H1 (cell line): ENCODE measurements around the gene VAV2. TPM values are rescaled to one million over a fixed set of nuclear protein-coding genes. Genes with fewer than 3 reads are reported as not detected.

Source experiments
- CTCF ChIA-PET: fragments of 300-600 bp; sonication (Branson Sonifier 250); formaldehyde crosslinking; loops from one replicate; lab custom pipeline; 2021; ENCODE audit not compliant: partially characterized antibody; lab: Charles Lee
- POLR2A ChIA-PET: fragments of 300-600 bp; sonication (Branson Sonifier 250); formaldehyde crosslinking; loops from one replicate; lab custom pipeline; 2021; ENCODE audit warnings: inconsistent platforms; ENCODE audit not compliant: partially characterized antibody; lab: Charles Lee
- DNase-seq, 2 experiments: peaks; one replicate each; pipeline versions ENCODE4 v3.0.0 to v3.0.0-alpha.2; 2010 to 2022; ENCODE audit warnings: low spot score in 2 of 2, low read depth in 1 of 2, mixed read lengths in 1 of 2
- FAIRE-seq: peaks from 2 replicates; lab custom pipeline; 2011; peaks lifted over from hg19 to GRCh38; lab: Jason Lieb, UNC
- H2AFZ ChIP-seq: 2 replicates; pipeline ENCODE4 v1.8.1; 2012; ENCODE audit warnings: low read length, inconsistent platforms
- H2AK5ac ChIP-seq: 2 replicates; pipeline ENCODE4 v1.6.1; 2013; ENCODE audit warnings: low read depth, low read length
- H2BK120ac ChIP-seq: replicated peaks from 2 replicates; pipeline ENCODE3; 2013; ENCODE audit warnings: low read depth, low read length, inconsistent platforms
- H2BK12ac ChIP-seq: 2 replicates; pipeline ENCODE4 v1.6.1; 2013; ENCODE audit warnings: low read depth, low read length
- H2BK15ac ChIP-seq: 2 replicates; pipeline ENCODE4 v1.6.1; 2013; ENCODE audit warnings: low read length
- H2BK20ac ChIP-seq: 2 replicates; pipeline ENCODE4 v1.6.1; 2013; ENCODE audit warnings: low read length
- H2BK5ac ChIP-seq: 2 replicates; pipeline ENCODE4 v1.6.1; 2013; ENCODE audit warnings: low read depth, low read length
- H3K14ac ChIP-seq: 2 replicates; pipeline ENCODE4 v1.6.1; 2013; ENCODE audit warnings: inconsistent platforms; ENCODE audit not compliant: insufficient read length
- H3K18ac ChIP-seq: 2 replicates; pipeline ENCODE4 v1.6.1; 2013; ENCODE audit warnings: low read length; ENCODE audit errors: extremely low read depth
- H3K23ac ChIP-seq: 2 replicates; pipeline ENCODE4 v1.6.1; 2013; ENCODE audit warnings: inconsistent platforms; ENCODE audit not compliant: insufficient read length
- H3K23me2 ChIP-seq: 2 replicates; pipeline ENCODE4 v1.6.1; 2013; ENCODE audit warnings: low read depth, low read length
- H3K27ac ChIP-seq: 2 replicates; pipeline ENCODE4 v1.6.1; 2011; ENCODE audit warnings: low read depth, low read length, inconsistent platforms
- H3K27me3 ChIP-seq, 4 experiments: replicated peaks in 1 of 4; 1 replicate in 1 of 4; 2 replicates in 3 of 4; pipeline versions ENCODE4 v1.6.1 to v1.8.1; 2011 to 2013; ENCODE audit warnings: low read length in 3 of 4, mild to moderate bottlenecking in 3 of 4, inconsistent platforms in 2 of 4, mixed read lengths in 2 of 4, moderate library complexity in 1 of 4; ENCODE audit not compliant: control insufficient read depth in 3 of 4, insufficient read depth in 3 of 4; ENCODE audit errors: extremely low read depth in 1 of 4
- H3K36me3 ChIP-seq, 4 experiments: 2 replicates each; pipeline versions ENCODE4 v1.6.1 to v1.8.1; 2011 to 2013; ENCODE audit warnings: mild to moderate bottlenecking in 4 of 4, low read length in 3 of 4, moderate library complexity in 2 of 4, control low read depth in 1 of 4, inconsistent platforms in 1 of 4; ENCODE audit not compliant: insufficient read depth in 4 of 4, control insufficient read depth in 2 of 4
- H3K4ac ChIP-seq: replicated peaks from 2 replicates; pipeline ENCODE3; 2013; ENCODE audit warnings: low read length, low read depth, mixed read lengths, inconsistent platforms; ENCODE audit not compliant: insufficient read length
- H3K4me1 ChIP-seq, 4 experiments: replicated peaks in 1 of 4; 1 replicate in 1 of 4; 2 replicates in 3 of 4; pipeline versions ENCODE4 v1.6.1 to v1.8.1; 2011 to 2013; ENCODE audit warnings: low read length in 3 of 4, inconsistent platforms in 2 of 4, mixed read lengths in 1 of 4; ENCODE audit not compliant: insufficient read depth in 4 of 4, control insufficient read depth in 3 of 4
- H3K4me2 ChIP-seq, 2 experiments: 2 replicates each; pipeline versions ENCODE4 v1.6.1 to v1.8.1; 2011 to 2013; ENCODE audit warnings: low read depth in 2 of 2, low read length in 2 of 2, control low read depth in 1 of 2, inconsistent platforms in 1 of 2, mild to moderate bottlenecking in 1 of 2; ENCODE audit not compliant: insufficient read depth in 1 of 2
- H3K4me3 ChIP-seq, 4 experiments: fragments of 200-600, 300-600 bp in 1 of 4; sonication (generic), shearing (Covaris generic), sonication (Bioruptor Twin) in 1 of 4; 2 replicates each; pipeline versions ENCODE4 v1.5.1 to v1.8.1; 2011 to 2016; ENCODE audit warnings: low read length in 4 of 4, low read depth in 3 of 4, control low read depth in 2 of 4, inconsistent platforms in 2 of 4, mild to moderate bottlenecking in 2 of 4, mixed read lengths in 1 of 4, moderate library complexity in 1 of 4; ENCODE audit not compliant: insufficient read depth in 2 of 4; ENCODE audit errors: extremely low read depth in 1 of 4
- H3K56ac ChIP-seq: replicated peaks from 2 replicates; pipeline ENCODE3; 2013; ENCODE audit warnings: low read depth, mild to moderate bottlenecking, mixed read lengths, low read length, inconsistent platforms; ENCODE audit not compliant: insufficient read length
- H3K79me1 ChIP-seq: 2 replicates; pipeline ENCODE4 v1.6.1; 2013; ENCODE audit warnings: low read depth, low read length, control low read depth
- H3K79me2 ChIP-seq, 2 experiments: 2 replicates each; pipeline versions ENCODE4 v1.6.1 to v1.8.1; 2012 to 2013; ENCODE audit warnings: low read length in 2 of 2, mild to moderate bottlenecking in 2 of 2, inconsistent platforms in 1 of 2; ENCODE audit not compliant: insufficient read depth in 2 of 2, control insufficient read depth in 1 of 2
- H3K9ac ChIP-seq, 4 experiments: replicated peaks in 1 of 4; 1 replicate in 1 of 4; 2 replicates in 3 of 4; pipeline versions ENCODE4 v1.6.1 to v1.8.1; 2011 to 2013; ENCODE audit warnings: low read depth in 3 of 4, low read length in 3 of 4, control low read depth in 2 of 4, mild to moderate bottlenecking in 2 of 4, moderate library complexity in 2 of 4, inconsistent platforms in 1 of 4; ENCODE audit errors: extremely low read depth in 1 of 4
- H3K9me3 ChIP-seq, 2 experiments: 2 replicates each; pipeline versions ENCODE4 v1.6.1 to v1.8.1; 2012 to 2013; ENCODE audit warnings: mild to moderate bottlenecking in 2 of 2, moderate library complexity in 2 of 2, control low read depth in 1 of 2, inconsistent platforms in 1 of 2, low read depth in 1 of 2, low read length in 1 of 2, mixed read lengths in 1 of 2; ENCODE audit not compliant: insufficient read depth in 2 of 2
- H4K20me1 ChIP-seq, 2 experiments: replicated peaks in 1 of 2; 2 replicates each; pipeline versions ENCODE3 to v1.8.1; 2011 to 2013; ENCODE audit warnings: inconsistent platforms in 2 of 2, low read length in 2 of 2, mild to moderate bottlenecking in 1 of 2; ENCODE audit not compliant: insufficient read depth in 2 of 2, control insufficient read depth in 1 of 2
- H4K5ac ChIP-seq: 2 replicates; pipeline ENCODE4 v1.6.1; 2013; ENCODE audit warnings: low read length, low read depth, mixed read lengths, inconsistent platforms; ENCODE audit not compliant: insufficient read length
- H4K8ac ChIP-seq: 2 replicates; pipeline ENCODE4 v1.8.0; 2013; ENCODE audit warnings: mild to moderate bottlenecking, moderate library complexity, low read length, inconsistent platforms; ENCODE audit not compliant: insufficient read depth; ENCODE audit errors: extremely low read depth
- H4K91ac ChIP-seq: replicated peaks from 2 replicates; pipeline ENCODE3; 2013; ENCODE audit warnings: low read length, mixed read lengths, inconsistent platforms; ENCODE audit not compliant: insufficient read length
- BRCA1 ChIP-seq: IDR thresholded peaks from 2 replicates; pipeline ENCODE4 v1.6.1; 2012; ENCODE audit warnings: low read depth, low read length, improper control_type of control experiment
- EGR1 ChIP-seq: IDR thresholded peaks from 2 replicates; pipeline ENCODE4 v1.6.1; 2011; ENCODE audit warnings: low read depth, low read length, borderline replicate concordance
- KDM4A ChIP-seq: IDR thresholded peaks from one replicate; pipeline ENCODE4 v1.7.1; 2012; ENCODE audit warnings: low read depth, mild to moderate bottlenecking, moderate library complexity, low read length, inconsistent platforms; ENCODE audit not compliant: severe bottlenecking
- WGBS, 2 experiments: shearing (Covaris generic) in 1 of 2; methylation state at CpG; one replicate each; pipeline versions ENCODE4 v1.1.6 to v1.1.7; 2013 to 2015; ENCODE audit warnings: low lambda C conversion rate in 2 of 2, mixed read lengths in 2 of 2, inconsistent platforms in 1 of 2, low coverage in 1 of 2, missing lambda C conversion rate in 1 of 2; ENCODE audit not compliant: insufficient replicate concordance in 2 of 2, insufficient coverage in 1 of 2, insufficient read length in 1 of 2; ENCODE audit errors: extremely low coverage in 1 of 2, missing lambda C conversion rate in 1 of 2; 5-methylcytosine and 5-hydroxymethylcytosine counted together
- polyA plus RNA-seq, 7 experiments: library from polyadenylated mRNA; depleted of rRNA in 3 of 7; stranded (reverse) in 5 of 7; unstranded in 2 of 7; fragments of >200 nt in 5 of 7; fragments of 200-250 nt in 2 of 7; gene quantifications; 1 replicate in 5 of 7; 2 replicates in 1 of 7; 4 replicates in 1 of 7; pipeline versions ENCODE4 v1.2.1 to v1.2.3, GENCODE V29; 2011 to 2013; ENCODE audit warnings: missing spikeins in 2 of 7, mixed read lengths in 2 of 7
- total RNA-seq: library from RNA; stranded (reverse); fragmentation: NEBNext Ultra II Directional; extraction: Animal tissue kit (Norgen Biotek cat#: 25700); gene quantifications from 2 replicates; pipeline ENCODE4 v1.2.1, GENCODE V29; 2021
- TF ChIP-seq, protein P1 (sequence below), 3 experiments: IDR thresholded peaks; 1 replicate in 2 of 3; 2 replicates in 1 of 3; pipeline versions ENCODE4 v1.5.1 to v1.6.1; 2011; ENCODE audit warnings: low read length in 3 of 3, mild to moderate bottlenecking in 3 of 3, inconsistent platforms in 2 of 3, low read depth in 1 of 3, moderate library complexity in 1 of 3; ENCODE audit not compliant: insufficient read depth in 1 of 3; ENCODE audit errors: control extremely low read depth in 1 of 3

The VAV2 gene
- total and polyA plus RNA-seq, 2 of the 8 experiments (the other 6 are each of a cell fraction or from before 2014, with no cell fraction given): 13.6 to 37.6 TPM

DNA sequence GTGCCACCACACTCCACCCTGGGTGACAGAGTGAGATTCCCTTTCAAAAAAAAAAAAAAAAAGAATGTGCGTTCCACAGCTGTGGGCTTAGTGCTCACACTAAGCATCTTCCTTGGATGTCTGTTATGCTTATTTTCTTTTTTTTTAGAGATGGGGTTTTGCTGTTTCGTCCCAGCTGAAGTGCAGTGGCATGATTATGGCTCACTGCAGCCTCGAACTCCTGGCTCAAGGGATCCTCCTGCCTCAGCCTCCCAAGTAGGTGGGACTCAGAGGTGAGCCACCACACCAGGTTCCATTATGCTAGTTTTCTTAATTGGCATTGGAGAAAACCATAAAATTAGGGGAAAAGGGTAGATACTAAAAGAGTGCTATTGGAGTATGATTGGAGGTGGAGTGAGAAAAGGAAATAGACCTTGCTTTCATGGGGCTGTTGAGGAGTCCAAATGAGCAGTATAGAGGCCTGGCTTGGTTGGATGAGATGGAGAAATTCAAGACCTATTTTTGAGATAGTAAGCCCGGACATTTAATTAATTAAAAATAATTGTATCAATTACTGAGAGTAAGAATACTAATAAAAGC is 32.2 kb upstream of the VAV2 start:
- Histone ChIP-seq H3K36me3 (0 out of 8 replicates have a peak, but pooled peaks cover 0 to 3% (median 0%) of the 10 kb centered on the region in 4 experiments), H3K56ac (no peak overlapping the region), H3K27ac (no peak overlapping the region), H3K27me3 (no peaks in the 10 kb centered on the region), H3K4me2 (peak overlapping the region; percentile 57 to 60), H2AFZ (0 out of 2 replicates have a peak overlapping the region, but pooled peaks have one; percentile 91), H4K5ac (no peak overlapping the region), H3K9me3 (peaks cover 0 to 1% of the 10 kb centered on the region in 2 experiments; a peak in 1 of 4 replicates), H2AK5ac (no peak overlapping the region), H3K14ac (no peak overlapping the region), H3K79me1 (no peaks in the 10 kb centered on the region), H2BK15ac (no peak overlapping the region), H4K91ac (no peak overlapping the region), H2BK120ac (no peak overlapping the region), H2BK20ac (no peak overlapping the region), H3K23me2 (peaks cover 4% of the 10 kb centered on the region), H3K23ac (no peak overlapping the region), H3K4ac (no peak overlapping the region), H2BK5ac (no peak overlapping the region), H4K20me1 (peaks cover 0 to 9% of the 10 kb centered on the region in 2 experiments), H3K4me1 (peaks cover 0 to 4% (median 4%) of the 10 kb centered on the region in 4 experiments; a peak in 5 of 7 replicates), H3K79me2 (no peaks in the 10 kb centered on the region), H3K4me3 (peak overlapping the region in 3 of 4 experiments; percentile 3 to 42 (median 21); a peak in 3 of 8 replicates), H3K9ac (no peak overlapping the region), H2BK12ac (no peak overlapping the region), H4K8ac (no peak overlapping the region), H3K18ac (no peak overlapping the region; the same call in 1 of the 2 replicates)
- WGBS, 2 experiments: 83% methylated on average over 4 of the region's 4 CpGs; no CpG with 5 or more reads in 1 of the 2 experiments
- ChIA-PET CTCF (interaction anchor here (0.7 to 1.1 kb wide), 3 partner anchors 14 to 1332 kb away, joined by 3 to 4 read pairs (median 3); no protein-coding TSS in a partner anchor), POLR2A (interaction anchor here (1.8 kb wide), 1 partner anchor 40 kb away, joined by 5 read pairs; no protein-coding TSS in a partner anchor)
- FAIRE-seq (no peak), DNase-seq (no peak)
- TF ChIP-seq KDM4A: no peak
- TF ChIP-seq BRCA1: no peak
- TF ChIP-seq, protein P1, sequence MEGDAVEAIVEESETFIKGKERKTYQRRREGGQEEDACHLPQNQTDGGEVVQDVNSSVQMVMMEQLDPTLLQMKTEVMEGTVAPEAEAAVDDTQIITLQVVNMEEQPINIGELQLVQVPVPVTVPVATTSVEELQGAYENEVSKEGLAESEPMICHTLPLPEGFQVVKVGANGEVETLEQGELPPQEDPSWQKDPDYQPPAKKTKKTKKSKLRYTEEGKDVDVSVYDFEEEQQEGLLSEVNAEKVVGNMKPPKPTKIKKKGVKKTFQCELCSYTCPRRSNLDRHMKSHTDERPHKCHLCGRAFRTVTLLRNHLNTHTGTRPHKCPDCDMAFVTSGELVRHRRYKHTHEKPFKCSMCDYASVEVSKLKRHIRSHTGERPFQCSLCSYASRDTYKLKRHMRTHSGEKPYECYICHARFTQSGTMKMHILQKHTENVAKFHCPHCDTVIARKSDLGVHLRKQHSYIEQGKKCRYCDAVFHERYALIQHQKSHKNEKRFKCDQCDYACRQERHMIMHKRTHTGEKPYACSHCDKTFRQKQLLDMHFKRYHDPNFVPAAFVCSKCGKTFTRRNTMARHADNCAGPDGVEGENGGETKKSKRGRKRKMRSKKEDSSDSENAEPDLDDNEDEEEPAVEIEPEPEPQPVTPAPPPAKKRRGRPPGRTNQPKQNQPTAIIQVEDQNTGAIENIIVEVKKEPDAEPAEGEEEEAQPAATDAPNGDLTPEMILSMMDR (IDR thresholded peaks at IDR 0.05; ENCODE audit: control extremely low read depth in 1 of 3, insufficient read depth in 1 of 3, low read depth in 1 of 3, low read length in 3 of 3): no peak
- no peak for TF ChIP-seq EGR1
